Stimulated activated CD8-positive, alpha-beta memory T cell treated with anti-CD3 and anti-CD28 coated beads, Interleukin-12 subunit alpha, Interleukin-12 subunit beta, amount 100 ng/mL, for 24 hours (primary cell): Measurements from ENCODE around the gene CYP46A1.

ENCODE experiments used
- DNase-seq: peaks from one replicate; pipeline ENCODE4 v3.0.0-alpha.2; 2020; ENCODE audit errors: extremely low read depth

Gene CYP46A1

DNA sequence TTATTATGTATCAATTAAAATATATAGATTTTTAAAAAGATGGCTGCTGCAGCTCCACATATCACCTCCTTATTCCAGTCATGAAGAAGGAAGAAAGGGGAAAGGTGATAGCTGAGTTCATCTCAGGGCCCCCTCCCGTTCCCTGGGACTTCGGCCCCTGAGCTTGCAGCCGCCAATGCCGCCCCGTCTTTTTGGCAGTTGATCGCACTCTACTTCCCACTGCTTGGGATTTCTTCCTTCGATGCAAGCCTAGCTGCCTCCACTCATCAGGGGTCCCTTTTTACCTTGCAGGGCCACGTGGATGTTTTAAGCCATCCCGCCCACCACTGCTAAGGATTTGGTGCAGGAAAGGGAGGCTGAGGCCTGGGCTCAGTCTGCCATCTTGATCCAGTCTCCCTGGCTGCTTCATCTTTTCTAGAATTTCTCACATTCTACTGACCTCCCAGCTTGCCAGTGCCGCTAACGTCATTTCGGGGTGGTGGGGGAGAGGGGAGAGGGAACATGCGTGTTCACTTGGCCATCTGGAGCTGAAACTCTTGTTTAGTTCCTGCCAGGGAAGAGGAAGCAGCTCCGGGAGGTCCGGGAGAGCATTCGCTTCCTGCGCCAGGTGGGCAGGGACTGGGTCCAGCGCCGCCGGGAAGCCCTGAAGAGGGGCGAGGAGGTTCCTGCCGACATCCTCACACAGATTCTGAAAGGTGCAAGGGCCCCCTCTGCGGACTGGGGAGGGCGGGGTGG is 31.3 kb downstream of the CYP46A1 start:
- no peak for DNase-seq

DNA sequence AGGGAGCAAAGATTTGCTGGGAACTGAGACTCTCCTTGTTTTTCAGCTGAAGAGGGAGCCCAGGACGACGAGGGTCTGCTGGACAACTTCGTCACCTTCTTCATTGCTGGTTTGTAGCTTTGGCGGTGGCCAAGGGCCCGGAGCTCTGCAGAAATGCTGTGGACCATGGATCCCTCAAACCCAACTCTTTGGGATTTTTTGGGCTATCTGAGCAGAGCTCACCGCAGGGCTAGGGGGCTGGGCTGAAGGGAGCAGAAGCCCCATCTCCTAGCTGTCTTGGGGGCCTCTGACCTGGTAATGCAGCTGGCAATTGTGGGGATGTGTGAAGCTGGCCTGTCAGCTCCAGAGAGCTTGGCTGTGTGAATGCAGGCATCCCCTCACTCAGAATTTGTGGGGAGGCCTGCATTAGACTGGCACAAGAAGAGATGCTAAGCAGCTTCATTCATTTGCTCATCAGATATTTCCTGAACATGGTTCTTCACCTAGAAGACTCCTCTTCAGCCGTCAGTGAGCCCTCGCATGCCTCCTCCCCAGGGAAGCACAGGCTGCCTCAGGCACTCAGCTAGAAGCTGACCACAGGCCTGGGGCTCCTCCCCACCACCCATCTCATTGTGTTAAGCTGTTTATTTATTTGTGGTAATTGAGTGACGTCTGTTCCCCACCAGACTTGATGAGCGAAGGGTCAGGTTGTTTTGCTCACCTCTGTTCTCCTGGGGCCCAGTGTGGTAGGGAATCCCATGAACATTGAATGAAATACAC is 32.2 kb downstream of the CYP46A1 start:
- no peak for DNase-seq

DNA sequence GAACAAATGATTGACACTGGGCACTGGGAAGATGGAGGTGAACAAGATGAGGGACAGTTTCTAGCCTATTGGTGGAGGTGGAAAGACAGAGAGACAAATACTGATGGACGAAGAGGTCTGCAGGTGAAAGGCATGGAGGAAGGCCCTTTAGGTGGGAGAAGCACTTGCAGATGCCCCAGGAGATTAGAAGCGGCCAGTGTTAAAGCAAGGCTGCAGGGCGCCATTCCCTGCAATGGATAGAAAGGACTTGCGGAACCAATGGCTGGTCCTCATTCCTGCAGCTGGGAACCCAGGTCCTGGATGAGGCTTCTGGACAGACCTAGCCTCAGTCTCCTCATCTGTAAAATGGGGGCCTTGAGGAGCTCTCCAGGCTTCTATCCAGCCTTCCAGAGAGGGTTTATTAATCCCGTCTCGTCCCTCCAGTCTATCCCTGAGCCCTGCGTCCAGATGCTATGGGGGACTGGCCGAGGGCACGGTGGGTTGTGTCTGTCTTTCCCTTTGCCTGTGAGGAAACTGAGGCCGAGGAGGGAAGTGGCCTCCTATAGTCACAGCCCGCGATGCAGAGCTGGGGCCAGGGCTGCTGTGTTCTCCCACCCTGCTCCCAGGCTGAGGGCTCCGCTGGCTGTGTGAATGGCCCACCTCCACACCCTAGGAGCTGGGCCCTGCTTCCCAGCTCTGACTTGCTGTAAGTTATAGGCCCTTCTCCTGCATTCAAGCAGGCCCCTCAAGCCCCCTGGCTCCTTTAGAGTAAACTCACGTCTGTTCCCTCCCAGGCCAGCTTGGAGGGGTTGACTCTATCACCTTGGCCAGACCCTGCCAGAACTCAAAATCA is 33.0 kb downstream of the CYP46A1 start:
- DNase-seq: no peak

DNA sequence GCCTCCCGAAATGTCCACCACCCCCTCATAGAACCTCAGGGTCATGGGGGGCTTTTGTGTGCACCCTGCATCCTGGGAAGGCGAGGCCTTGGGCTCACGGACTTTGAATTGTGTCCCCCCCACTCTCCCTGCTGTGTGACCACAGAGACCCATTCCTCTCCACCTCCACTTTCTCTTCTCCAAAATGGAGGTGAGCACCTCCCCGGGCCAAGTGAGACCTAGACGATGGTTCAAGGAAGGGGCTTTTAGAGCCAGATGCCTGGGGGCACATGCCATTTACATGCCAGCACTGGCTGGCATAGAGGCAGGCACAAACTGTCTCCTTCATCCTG is 33.5 kb downstream of the CYP46A1 start:
- no peak for DNase-seq

DNA sequence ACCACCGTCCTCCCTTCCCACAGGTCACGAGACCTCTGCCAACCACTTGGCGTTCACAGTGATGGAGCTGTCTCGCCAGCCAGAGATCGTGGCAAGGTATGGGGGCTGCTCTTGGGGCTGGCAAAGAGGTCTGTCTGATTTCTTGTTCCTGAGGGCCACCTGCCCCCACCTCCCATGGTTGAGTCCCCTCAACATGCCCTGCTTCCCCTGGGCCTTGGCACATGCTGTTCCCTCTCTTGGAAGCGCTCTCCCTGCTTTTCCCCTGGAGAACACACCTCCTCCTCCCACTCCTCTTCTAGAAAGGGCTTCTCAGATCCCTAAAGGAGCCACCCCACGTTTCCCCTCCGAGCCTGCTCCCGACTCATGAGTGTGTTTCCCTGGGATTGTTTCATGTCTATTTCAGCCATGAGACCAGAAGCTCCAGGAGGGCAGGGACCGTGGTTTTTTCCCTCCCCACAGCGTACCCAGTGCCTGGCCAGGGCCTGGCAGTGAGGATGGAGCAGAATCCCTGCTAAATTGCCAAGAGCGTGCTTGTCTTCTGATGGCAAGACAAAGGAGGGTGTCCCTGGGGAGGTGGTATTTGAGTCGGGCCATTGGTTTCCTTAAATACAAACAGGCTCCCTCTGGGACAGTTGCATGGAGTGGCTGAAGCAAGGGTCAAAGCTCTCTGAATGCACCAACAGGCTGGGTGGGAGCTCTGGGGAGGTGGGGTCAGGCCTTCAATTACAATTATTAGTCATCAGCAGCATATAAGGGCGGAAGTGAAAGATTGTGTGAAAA is 34.1 kb downstream of the CYP46A1 start:
- DNase-seq: no peak

DNA sequence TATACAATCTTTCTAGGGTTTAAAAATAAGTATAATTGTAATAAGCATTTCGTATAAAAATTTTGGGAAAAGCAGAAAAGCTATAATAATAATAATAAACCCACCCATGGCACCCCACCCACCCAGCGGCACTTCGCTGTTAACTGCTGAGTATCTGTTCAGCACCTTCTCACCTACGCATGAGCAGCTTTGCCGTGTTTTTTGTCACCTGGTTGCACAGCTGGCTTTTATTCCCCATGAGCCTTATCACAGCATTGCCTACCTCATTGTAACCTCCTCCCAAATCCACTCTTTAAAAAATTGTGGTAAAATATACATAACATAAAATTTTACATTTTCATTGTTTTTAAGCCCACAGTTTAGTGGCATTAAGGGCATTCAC is 34.7 kb downstream of the CYP46A1 start:
- DNase-seq: no peak

DNA sequence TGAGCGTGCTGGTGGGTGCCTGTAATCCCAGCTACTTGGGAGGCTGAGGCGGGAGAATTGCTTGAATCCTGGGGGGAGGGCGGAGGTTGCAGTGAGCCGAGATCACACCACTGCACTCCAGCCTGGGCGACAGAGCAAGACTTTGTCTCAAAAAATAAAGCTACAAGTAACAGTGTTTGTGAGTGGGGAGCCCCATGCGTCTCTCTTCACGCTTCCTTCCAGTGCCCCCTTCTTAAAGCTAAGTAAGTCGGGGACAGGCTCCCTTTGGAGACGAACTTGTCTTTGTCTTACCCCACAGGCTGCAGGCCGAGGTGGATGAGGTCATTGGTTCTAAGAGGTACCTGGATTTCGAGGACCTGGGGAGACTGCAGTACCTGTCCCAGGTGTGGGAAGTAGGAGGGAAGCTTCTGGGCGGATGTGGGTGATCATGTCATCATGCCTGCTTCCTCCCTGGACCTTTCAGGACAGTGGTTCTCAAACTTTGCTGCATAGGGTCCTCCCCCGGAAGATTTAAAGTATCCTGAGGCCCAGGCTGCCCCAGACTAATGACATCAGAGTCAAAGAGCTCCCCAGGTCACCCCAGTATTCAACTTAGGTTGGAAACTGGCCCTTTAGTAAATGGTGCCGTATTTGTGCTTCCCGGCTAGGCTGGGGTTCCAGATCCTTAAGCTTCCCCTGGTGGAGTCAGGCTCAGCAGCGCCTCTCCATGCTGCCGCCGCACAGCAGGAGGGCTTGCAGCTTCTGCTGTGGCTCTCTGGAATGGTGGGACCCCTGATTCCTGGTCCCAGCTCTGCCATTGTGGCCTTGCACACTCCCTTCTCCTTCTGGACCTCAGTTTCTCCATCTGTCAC is 37.1 kb downstream of the CYP46A1 start:
- DNase-seq: no peak

DNA sequence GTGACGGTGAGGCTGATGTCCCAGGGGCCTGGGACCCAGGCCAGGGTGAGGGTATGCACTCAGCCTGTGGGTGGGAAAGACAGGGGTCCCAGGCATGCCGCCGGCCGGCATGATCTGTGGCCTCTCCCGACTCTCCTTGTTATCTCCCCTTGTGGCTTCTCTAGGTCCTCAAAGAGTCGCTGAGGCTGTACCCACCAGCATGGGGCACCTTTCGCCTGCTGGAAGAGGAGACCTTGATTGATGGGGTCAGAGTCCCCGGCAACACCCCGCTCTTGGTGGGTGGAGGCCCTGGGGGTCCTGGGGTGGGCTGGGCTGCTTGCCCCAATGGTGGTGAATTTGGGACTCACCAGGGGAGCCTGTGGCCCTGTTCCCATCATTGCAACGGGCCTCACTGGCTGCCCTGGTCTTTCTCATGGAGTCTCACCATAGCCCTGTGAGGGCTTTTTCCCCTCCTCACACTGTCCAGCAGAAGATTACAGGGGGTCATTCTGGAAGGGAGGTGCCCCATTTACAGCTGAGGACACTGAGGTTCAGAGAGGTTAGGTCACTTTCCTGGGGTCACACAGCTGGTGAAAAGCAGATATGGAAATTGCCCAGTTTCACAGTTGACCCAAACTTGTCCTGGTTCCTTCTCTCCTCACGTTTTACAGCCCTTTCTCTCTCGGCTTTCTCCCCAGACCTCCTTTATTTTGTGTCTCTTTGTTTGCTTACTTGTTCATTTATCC is 37.9 kb downstream of the CYP46A1 start:
- no peak for DNase-seq

DNA sequence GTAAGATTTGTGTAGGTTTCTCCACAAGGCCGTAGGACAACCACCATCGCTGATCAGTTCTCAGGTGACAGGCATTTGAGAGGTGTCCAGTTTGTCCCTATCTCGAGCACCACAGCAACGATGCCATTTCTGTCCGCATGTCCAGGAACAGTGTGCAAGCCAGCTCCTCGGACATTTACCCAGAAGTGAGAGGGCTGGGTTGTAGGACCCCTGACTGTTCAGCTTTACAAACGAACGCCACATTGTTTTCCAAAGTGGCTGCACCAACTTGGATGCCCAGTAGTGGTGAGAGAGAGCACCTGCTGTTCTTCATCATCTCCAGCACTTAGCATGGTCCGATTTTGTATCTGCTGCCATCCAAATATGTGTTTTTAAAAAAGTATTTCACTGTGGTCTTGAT is 38.6 kb downstream of the CYP46A1 start:
- DNase-seq: no peak

DNA sequence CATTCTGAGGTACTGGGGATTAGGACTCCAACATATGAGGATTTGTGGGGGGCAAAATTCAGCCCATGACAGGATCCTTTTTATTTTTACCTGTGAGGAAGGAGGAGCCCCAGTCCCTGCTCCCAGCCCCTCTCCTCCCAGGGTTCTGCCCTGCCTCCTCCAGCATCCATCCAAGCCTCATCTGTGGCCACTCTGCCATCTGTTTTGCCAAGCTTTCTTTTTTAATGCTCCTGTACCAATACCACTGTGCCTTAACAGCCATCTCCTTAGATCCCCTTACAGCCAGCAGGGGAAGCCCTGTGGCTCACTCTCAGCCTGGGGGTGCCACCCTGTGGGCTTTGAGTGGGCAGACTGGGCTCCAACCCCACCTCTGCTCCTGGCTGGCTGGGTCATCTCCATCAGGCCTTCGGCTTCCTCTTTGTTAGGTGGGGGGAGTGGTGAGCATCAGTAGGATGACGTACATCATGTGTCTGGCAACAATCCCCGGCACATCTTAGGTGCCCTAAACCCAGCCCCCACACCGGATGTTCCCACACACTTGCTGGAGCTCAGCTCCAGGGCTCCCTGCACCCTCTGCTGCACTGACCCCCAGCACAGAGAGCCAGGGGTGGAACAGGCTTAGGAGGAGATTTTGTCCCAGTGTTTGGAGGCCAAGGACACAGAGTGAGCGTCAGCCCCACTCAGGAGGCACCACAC is 40.2 kb downstream of the CYP46A1 start:
- no peak for DNase-seq

DNA sequence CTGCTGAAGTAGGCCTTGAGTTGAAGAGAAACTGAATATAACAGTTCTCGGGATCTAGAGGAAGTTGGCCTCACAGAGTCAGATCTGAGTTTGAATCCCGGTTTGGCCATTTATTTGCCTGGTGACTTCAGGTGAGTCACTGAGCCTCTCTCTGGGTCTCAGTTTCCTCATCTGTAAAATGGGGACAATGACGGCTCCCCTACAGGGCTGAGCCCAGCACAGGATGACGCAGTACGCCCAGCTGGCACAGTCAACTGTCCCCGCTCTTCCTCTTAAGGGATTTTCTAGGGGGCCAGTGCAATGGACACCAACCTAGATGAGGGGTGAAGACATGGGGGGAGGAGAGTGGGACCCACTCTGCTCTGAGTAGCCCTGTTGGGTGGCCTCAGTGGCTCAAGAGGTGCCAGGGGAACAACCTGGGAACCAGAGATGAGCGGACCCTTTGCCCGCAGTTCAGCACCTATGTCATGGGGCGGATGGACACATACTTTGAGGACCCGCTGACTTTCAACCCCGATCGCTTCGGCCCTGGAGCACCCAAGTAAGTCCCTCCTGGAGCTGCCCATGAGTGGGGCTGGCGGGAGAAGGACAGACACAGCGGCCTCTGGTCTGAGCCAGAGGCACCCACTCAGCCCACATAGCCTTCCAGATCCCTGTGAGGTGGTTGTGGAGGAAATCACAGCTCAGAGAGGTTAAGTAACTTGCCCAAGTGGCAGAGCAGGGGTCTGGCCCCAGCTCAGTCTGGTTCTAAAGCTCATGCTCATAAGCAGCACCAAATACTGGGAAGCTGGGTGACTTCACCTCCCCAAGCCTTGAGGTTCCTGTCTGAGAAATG is 41.1 kb downstream of the CYP46A1 start:
- no peak for DNase-seq

DNA sequence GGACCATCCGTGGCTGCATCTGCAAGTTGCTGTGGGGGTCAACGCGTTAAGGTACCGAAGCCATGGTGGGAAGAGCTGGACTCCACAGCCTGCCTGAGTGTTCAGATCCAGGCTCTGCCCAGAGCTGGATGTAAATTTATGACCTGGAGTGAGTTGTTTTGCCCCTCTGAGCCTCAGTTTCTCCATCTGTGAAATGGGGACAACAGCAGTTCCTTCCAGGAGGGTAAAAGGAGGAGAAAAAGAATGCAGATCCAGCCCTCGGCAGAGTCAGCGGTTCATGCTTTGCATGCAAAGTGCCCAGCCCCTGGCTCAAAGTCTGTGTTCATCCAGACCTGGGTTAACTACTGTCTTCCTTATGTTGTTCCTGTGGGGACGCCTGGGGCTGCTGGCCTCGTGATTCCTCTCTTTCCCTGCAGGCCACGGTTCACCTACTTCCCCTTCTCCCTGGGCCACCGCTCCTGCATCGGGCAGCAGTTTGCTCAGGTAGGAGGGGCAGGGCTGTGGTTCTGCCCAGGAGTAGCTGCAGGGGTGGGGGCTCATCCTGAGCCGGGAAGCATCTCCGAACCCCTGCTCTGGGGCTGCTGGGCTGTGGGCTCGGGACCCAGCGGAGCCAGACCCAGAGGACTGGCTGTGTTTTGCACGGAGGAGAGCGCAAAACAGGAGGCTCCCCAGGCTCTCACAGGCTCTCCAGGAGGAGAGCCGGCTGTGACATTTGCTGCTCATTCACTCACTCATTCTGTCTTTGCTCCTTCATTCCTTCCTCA is 41.9 kb downstream of the CYP46A1 start:
- DNase-seq: no peak

DNA sequence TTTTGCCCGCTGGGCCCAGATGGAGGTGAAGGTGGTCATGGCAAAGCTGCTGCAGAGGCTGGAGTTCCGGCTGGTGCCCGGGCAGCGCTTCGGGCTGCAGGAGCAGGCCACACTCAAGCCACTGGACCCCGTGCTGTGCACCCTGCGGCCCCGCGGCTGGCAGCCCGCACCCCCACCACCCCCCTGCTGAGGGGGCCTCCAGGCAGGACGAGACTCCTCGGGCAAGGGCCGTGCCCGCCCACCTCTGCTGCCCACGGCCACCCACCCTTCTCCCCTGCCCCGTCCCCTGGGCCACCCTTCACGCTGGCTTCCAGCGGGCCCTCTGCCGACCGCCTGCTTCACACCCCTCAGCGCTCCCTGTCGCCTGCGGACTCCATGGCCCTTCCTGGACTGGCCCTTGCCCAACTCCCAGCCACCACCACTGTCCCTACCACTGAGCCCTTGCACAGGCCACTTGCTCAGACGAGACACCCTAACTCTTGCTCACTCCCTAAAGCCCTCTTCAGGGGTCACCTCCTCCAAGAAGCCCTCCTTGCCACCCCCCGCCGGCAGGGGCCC is 42.5 kb downstream of the CYP46A1 start:
- no peak for DNase-seq

DNA sequence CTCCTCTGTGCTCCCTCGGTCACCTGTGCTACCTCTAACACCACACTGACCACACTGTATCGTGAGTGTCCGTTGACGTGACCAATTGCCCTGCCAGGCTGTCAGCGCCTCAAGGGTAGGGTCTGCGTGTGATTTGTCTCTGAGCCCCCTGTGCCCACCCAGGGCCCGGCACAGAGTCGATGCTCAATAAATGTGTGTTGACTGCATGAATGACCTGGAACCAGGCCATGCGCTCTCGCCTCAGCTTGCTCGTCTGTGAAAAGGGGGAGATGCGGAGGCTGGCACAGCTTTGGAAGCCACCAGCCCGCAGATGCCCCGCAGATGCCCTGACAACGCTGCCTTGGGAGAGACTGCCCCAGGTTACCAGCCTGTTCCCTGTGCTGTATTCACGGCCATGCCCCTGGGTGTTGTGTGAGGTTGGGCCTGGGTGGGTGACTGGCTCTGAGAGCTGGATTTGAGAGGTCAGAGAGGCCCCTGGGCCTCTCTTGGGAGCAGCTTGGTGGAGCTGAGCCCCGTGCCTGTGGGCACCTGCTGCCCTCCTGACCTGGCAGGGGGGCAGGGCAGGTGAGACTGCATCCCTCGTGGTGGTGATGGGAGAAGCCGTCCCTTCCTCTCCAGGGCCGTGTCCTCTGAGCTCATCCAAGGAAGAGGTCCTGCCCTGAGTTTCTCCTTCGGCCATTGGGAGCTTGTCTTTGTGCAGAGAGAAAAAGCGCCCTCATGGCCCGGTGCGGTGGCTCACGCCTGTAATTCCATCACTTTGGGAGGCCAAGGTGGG is 43.2 kb downstream of the CYP46A1 start:
- DNase-seq: no peak

DNA sequence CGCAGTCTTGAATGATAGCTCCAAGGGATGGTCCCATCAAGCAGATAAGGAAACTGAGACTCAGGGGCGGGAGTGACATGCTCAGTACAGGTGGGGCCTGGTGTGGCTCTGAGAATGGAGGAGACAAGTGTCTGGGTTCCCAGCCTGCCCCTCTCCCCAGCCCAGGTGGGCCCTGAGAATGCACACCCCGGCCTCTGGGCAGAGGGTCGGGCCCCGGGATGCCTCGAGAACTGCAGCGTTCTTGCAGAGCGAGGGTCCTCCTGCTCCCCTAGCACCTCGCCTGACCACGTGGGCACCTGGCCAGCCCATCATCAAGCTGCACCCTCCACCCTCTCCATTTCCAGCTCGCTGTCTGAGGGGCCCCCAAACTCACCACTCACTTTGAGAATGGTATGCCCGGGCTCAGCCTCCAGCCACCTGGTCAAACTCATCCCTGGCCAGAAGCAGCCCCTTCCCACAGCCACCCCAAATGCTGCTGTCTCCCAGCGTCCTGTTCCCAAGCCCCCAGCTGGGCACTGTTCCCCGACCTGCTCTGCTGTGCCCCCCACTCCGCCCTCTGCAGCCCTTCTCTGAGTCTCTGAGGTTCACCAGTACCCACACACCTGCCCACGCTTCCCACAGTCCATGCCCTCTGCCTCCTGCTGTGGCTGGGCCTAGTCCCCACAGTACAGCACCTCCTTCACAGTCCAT is 44.3 kb downstream of the CYP46A1 start:
- DNase-seq: no peak

DNA sequence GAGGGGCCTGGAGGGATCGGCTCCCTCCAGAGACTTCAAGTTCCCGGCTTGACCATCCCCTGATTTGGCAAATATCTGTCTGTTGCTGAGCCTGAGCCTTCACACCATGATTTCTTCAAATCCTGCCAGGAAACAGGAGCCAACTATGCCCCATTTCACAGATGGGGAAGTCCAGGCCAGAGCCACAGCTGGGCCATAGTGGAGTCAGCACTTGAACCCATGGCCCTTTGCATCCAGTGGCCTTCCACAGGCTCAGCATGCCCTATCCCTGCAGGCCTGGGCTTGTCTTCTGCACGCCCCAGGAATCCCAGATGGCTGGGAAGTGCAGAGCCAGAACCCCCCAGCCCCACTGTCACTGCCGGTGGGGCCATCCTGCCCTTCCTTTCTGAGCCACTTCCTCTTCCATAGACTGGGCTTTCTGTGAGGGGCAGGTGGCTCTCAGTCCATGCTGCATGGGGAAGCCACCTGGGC is 44.9 kb downstream of the CYP46A1 start:
- no peak for DNase-seq
